Mononuclear cell (primary cell): ENCODE data around the gene EMILIN2. TPM values are rescaled to one million over a fixed set of nuclear protein-coding genes. Genes with fewer than 3 reads are reported as not detected.

ENCODE experiments used
- H3K27me3 ChIP-seq: 2 replicates; pipeline ENCODE4 v1.6.0; 2011; ENCODE audit warnings: low read length, control low read depth; ENCODE audit not compliant: insufficient read depth
- H3K4me1 ChIP-seq: 2 replicates; pipeline ENCODE4 v1.5.1; 2011; ENCODE audit warnings: mild to moderate bottlenecking, low read length, control low read depth; ENCODE audit not compliant: insufficient read depth
- H3K4me3 ChIP-seq: 2 replicates; pipeline ENCODE4 v1.5.1; 2011; ENCODE audit warnings: mild to moderate bottlenecking, low read length, moderate library complexity
- H3K9me3 ChIP-seq: 2 replicates; pipeline ENCODE4 v1.5.1; 2011; ENCODE audit warnings: low read depth, mild to moderate bottlenecking, control low read depth, low read length
- total RNA-seq: library from RNA; depleted of rRNA; stranded (reverse); fragments of >200 nt; gene quantifications from one replicate; pipeline ENCODE4 v1.2.3, GENCODE V29; 2012

The EMILIN2 gene
- total RNA-seq, 1 donor, result 37.4 TPM

GRCh38 chr18:2894841-2895370, 48.1 kb downstream of the EMILIN2 start:
- H3K4me3 ChIP-seq, result no peak overlapping the region
- no peaks in the 10 kb centered on the region for H3K27me3 ChIP-seq
- peaks cover 37% of the 10 kb centered on the region for H3K4me1 ChIP-seq
- no peaks in the 10 kb centered on the region for H3K9me3 ChIP-seq

GRCh38 chr18:2895391-2895790, 48.6 kb downstream of the EMILIN2 start:
- Histone ChIP-seq H3K9me3 (no peaks in the 10 kb centered on the region), H3K4me1 (peaks cover 37% of the 10 kb centered on the region), H3K4me3 (no peak overlapping the region)

DNA sequence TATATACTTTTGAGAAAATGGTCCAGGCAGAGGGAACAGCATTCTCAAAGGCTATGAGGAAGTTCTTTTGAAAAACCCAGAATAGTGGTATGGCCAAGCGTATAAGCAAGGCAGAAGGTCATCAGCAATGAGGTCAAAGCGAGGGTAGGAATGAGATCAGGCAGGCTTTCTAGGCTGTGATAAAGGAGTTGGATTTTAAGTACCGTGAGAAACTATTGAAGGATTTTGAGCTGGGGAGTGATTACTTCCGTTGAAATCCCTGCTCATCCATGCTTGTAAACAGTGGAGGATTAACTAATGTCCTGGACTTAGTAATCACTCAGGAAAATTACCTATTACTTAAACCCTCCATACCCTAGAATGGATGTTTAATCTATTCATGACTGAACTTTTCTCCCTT, 50.2 kb downstream of the EMILIN2 start:
- no peaks in the 10 kb centered on the region for H3K27me3 ChIP-seq
- H3K9me3 ChIP-seq, result no peaks in the 10 kb centered on the region
- H3K4me3 ChIP-seq, result no peak overlapping the region
- H3K4me1 ChIP-seq, result peaks cover 24% of the 10 kb centered on the region

More at GRCh38 chr18:2895391-2895790, 48.6 kb downstream of the EMILIN2 start:
- no peaks in the 10 kb centered on the region for H3K27me3 ChIP-seq

DNA sequence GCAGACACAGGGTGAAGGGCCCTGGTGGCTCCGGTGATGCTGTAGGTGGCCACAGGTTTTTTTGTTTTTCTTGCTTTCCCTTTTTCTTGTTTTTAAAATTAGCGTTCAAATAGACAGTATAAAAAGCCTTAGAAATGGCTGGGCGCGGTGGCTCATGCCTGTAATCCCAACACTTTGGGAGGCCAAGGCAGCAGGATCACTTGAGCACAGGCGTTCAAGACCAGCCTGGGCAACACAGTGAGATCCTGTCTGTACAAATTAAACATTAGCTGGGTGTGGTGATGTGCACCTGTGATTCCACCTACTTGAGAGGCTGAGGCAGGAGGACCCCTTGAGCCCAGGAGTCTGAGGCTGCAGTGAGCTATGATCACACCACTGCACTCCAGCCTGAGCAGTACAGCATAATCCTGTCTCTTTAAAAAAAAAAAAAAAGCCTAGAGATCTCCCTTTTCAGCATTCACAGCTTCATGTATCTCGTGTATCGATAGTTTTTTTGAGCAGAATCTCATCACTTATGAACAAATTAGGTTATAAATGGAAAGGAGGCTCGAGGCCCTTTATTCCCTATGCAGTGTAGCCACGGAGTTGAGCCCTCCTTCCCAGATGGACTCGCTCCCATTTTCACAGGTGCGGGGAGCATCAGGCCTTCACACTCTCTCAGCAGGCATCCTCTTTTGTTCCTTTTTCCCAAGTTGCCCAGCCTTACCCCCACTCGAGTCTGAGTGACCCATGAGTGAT, 50.8 kb downstream of the EMILIN2 start:
- Histone ChIP-seq H3K27me3 (no peaks in the 10 kb centered on the region), H3K4me1 (peaks cover 28% of the 10 kb centered on the region), H3K9me3 (no peaks in the 10 kb centered on the region), H3K4me3 (no peak overlapping the region)

DNA sequence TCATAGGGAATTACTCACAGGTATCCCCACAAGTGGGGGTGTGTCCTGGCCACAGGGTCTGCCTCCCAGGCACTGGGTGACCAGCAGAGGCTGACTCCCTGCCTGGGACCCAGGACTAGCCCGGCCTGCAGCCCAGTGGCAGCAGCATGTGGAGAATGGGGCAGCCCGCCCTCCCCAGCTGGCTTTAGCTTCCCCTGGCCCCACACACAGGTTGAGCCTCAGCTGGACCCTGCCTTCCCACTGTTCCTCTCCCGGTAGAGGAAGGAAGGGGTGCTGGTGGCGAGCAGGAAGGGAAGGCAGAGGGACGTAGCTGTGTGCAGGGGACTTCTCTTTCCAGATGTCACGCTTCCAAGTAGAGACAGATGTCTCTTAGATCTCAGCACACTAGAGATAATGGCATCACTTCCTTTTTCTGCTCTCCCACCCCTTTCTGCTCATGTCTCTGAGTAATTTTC, 51.4 kb downstream of the EMILIN2 start:
- peaks cover 34% of the 10 kb centered on the region for H3K4me1 ChIP-seq
- H3K27me3 ChIP-seq, result no peaks in the 10 kb centered on the region
- H3K4me3 ChIP-seq, result no peak overlapping the region
- no peaks in the 10 kb centered on the region for H3K9me3 ChIP-seq

- no peak overlapping the region for H3K4me3 ChIP-seq
- no peaks in the 10 kb centered on the region for H3K27me3 ChIP-seq
- peaks cover 45% of the 10 kb centered on the region for H3K4me1 ChIP-seq
- no peaks in the 10 kb centered on the region for H3K9me3 ChIP-seq
These were observed 54.0 kb downstream of the EMILIN2 start for GRCh38 chr18:2900684-2901422.

- Histone ChIP-seq H3K4me3 (no peak overlapping the region), H3K27me3 (no peaks in the 10 kb centered on the region), H3K4me1 (peaks cover 49% of the 10 kb centered on the region)
These were observed 54.7 kb downstream of the EMILIN2 start for GRCh38 chr18:2901423-2901985.

GRCh38 chr18:2902327-2902726, 55.5 kb downstream of the EMILIN2 start:
- H3K27me3 ChIP-seq, result no peaks in the 10 kb centered on the region
- H3K4me1 ChIP-seq, result peaks cover 51% of the 10 kb centered on the region
- H3K9me3 ChIP-seq, result no peaks in the 10 kb centered on the region
- no peak overlapping the region for H3K4me3 ChIP-seq

More at GRCh38 chr18:2901423-2901985, 54.7 kb downstream of the EMILIN2 start:
- H3K9me3 ChIP-seq, result no peaks in the 10 kb centered on the region

- no peaks in the 10 kb centered on the region for H3K27me3 ChIP-seq
- peaks cover 51% of the 10 kb centered on the region for H3K4me1 ChIP-seq
- no peak overlapping the region for H3K4me3 ChIP-seq
- no peaks in the 10 kb centered on the region for H3K9me3 ChIP-seq
These were observed 56.2 kb downstream of the EMILIN2 start for GRCh38 chr18:2903006-2903405.

- peak overlapping the region; percentile 61 for H3K4me3 ChIP-seq
- peaks cover 42% of the 10 kb centered on the region for H3K4me1 ChIP-seq
- H3K27me3 ChIP-seq, result no peaks in the 10 kb centered on the region
- H3K9me3 ChIP-seq, result no peaks in the 10 kb centered on the region
These were observed 59.3 kb downstream of the EMILIN2 start for GRCh38 chr18:2905854-2906703.

DNA sequence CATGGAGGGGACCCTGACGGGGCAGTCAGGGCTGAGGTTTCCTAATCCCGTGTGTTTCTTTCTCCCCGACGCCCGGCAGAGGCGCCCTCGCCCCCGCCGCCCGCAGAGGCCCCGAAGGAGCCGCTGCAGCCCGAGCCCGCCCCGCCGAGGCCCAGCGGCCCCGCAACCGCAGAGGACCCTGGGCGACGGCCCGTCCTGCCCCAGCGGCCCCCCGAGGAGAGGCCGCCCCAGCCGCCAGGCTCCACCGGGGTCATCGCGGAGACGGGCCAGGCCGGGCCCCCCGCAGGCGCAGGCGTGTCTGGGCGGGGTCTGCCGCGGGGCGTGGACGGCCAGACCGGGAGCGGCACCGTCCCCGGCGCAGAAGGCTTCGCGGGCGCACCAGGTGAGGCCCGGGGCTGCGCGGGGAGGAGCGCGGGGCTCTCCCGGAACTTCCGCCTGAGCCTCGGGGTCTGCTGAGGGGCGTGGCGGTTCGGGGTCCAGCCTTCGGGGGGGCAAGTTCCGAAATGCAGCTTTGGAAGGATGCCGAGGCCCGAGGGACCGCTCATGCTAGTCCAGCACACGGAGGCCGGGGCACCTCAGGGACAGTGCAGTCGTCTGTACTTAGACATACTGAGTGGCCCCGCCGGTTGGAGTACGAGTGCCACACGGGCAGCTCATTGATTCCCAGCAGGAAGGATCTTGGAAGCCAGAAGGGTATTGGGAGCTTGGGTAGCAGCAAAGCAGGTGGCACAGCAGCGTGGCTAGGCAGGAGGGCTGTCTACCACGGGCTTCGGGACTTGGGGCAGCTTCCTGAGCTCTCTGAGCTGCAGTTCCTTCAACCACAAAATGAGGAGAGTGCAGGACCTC, 60.1 kb downstream of the EMILIN2 start:
- H3K4me1 ChIP-seq, result peaks cover 42% of the 10 kb centered on the region
- peak overlapping the region; percentile 61 for H3K4me3 ChIP-seq
- H3K9me3 ChIP-seq, result no peaks in the 10 kb centered on the region
- no peaks in the 10 kb centered on the region for H3K27me3 ChIP-seq

GRCh38 chr18:2907550-2908135, 60.8 kb downstream of the EMILIN2 start:
- peaks cover 35% of the 10 kb centered on the region for H3K4me1 ChIP-seq
- H3K27me3 ChIP-seq, result no peaks in the 10 kb centered on the region
- H3K9me3 ChIP-seq, result no peaks in the 10 kb centered on the region
- H3K4me3 ChIP-seq, result no peak overlapping the region

- Histone ChIP-seq H3K4me1 (peaks cover 28% of the 10 kb centered on the region), H3K9me3 (no peaks in the 10 kb centered on the region), H3K27me3 (no peaks in the 10 kb centered on the region), H3K4me3 (no peak overlapping the region)
These were observed 61.5 kb downstream of the EMILIN2 start for GRCh38 chr18:2908166-2908945.
